Chondrocyte (in vitro differentiated cells): ENCODE data around the gene PFDN6. TPM values are rescaled to one million over a fixed set of nuclear protein-coding genes. Genes with fewer than 3 reads are reported as not detected.

Experiments used
- DNase-seq: peaks from one replicate; pipeline ENCODE4 v3.0.0; 2021; ENCODE audit warnings: mixed read lengths, low spot score
- H3K27ac Mint-ChIP-seq: one replicate; pipeline ENCODE4 v1.8.0; 2021; ENCODE audit warnings: mild to moderate bottlenecking, moderate library complexity, mixed read lengths; ENCODE audit not compliant: unreplicated experiment
- H3K27me3 Mint-ChIP-seq: 2 replicates; pipeline ENCODE4 v1.8.0; 2021; ENCODE audit warnings: low read depth, mixed read lengths
- H3K36me3 Mint-ChIP-seq: 2 replicates; pipeline ENCODE4 v1.8.0; 2021; ENCODE audit warnings: low read depth, mixed read lengths
- H3K4me1 Mint-ChIP-seq: 2 replicates; pipeline ENCODE4 v1.8.0; 2021; ENCODE audit warnings: low read depth, mild to moderate bottlenecking, mixed read lengths
- H3K4me3 Mint-ChIP-seq: one replicate; pipeline ENCODE4 v1.8.0; 2021; ENCODE audit warnings: mild to moderate bottlenecking, moderate library complexity, mixed read lengths; ENCODE audit not compliant: unreplicated experiment
- H3K9me3 Mint-ChIP-seq: 2 replicates; pipeline ENCODE4 v1.8.0; 2021; ENCODE audit warnings: low read depth, mixed read lengths
- long read RNA-seq: library from polyadenylated mRNA; stranded (forward); transcript quantifications from one replicate; pipeline ENCODE4 v2.0.0, GENCODE V29; 2021
- total RNA-seq: library from RNA; stranded (reverse); gene quantifications from 3 replicates; pipeline ENCODE4 v1.2.1, GENCODE V29; 2021
- TF ChIP-seq, protein P1 (sequence below): fragments of 200-600 bp; sonication (generic); IDR thresholded peaks from 2 replicates; pipeline ENCODE4 v1.5.0; 2021; ENCODE audit warnings: antibody characterized with exemption, mild to moderate bottlenecking, moderate library complexity

Gene PFDN6
- 25.3 to 35.5 TPM (median 27.8 TPM) in 3 replicates for total RNA-seq
- long read RNA-seq, partial matches to known transcripts = 1 of 5 reads
- long read RNA-seq, other reads (novel, unspliced or antisense) = 0 of 5 reads

- peak within 1 kb of the TSS; percentile 97 for H3K4me3 Mint-ChIP-seq
- no peaks in the 10 kb centered on the region for H3K27me3 Mint-ChIP-seq
- peaks cover 44% of the 10 kb centered on the region for H3K4me1 Mint-ChIP-seq
- TF ChIP-seq, protein P1, sequence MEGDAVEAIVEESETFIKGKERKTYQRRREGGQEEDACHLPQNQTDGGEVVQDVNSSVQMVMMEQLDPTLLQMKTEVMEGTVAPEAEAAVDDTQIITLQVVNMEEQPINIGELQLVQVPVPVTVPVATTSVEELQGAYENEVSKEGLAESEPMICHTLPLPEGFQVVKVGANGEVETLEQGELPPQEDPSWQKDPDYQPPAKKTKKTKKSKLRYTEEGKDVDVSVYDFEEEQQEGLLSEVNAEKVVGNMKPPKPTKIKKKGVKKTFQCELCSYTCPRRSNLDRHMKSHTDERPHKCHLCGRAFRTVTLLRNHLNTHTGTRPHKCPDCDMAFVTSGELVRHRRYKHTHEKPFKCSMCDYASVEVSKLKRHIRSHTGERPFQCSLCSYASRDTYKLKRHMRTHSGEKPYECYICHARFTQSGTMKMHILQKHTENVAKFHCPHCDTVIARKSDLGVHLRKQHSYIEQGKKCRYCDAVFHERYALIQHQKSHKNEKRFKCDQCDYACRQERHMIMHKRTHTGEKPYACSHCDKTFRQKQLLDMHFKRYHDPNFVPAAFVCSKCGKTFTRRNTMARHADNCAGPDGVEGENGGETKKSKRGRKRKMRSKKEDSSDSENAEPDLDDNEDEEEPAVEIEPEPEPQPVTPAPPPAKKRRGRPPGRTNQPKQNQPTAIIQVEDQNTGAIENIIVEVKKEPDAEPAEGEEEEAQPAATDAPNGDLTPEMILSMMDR = no peak
- no peak for DNase-seq
- H3K9me3 Mint-ChIP-seq = no peaks in the 10 kb centered on the region
- H3K27ac Mint-ChIP-seq = peak within 1 kb of the TSS; percentile 95
- H3K36me3 Mint-ChIP-seq = peaks cover 14% of the 10 kb centered on the region
These were observed at the start of gene PFDN6, which contains the start of gene WDR46 for GRCh38 chr6:33288921-33289783. TSS of gene PFDN6 (plus strand) at chr6:33289601. CDS start at chr6:33289857, 256 bp downstream. TSS of gene WDR46 (minus strand) at chr6:33289239. CDS start at chr6:33289170, 69 bp downstream.

DNA sequence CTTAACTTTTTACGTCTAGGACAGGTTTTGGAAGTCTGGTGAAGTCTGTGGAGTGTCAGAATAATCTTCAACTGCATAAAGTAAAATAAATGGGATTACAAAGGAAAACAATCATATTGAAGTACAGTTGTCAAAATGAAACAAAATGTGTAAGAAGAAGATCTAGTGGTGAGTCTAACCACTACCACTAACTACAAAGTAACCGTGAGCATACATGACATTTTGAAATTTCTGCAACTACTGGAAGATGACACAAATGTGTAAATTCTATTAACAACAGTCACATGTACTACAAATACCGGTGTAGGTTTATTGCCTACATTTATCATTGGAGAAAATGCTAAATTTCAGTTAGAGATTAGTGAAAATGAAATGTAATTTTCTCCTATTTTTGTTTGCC lies 47.4 kb upstream of the PFDN6 start:
- Mint-ChIP-seq H3K27ac (no peak overlapping the region), H3K27me3 (peaks cover 32% of the 10 kb centered on the region), H3K9me3 (no peaks in the 10 kb centered on the region), H3K36me3 (no peaks in the 10 kb centered on the region), H3K4me3 (no peak overlapping the region), H3K4me1 (no peaks in the 10 kb centered on the region)
- no peak for DNase-seq
- TF ChIP-seq, protein P1 = no peak

DNA sequence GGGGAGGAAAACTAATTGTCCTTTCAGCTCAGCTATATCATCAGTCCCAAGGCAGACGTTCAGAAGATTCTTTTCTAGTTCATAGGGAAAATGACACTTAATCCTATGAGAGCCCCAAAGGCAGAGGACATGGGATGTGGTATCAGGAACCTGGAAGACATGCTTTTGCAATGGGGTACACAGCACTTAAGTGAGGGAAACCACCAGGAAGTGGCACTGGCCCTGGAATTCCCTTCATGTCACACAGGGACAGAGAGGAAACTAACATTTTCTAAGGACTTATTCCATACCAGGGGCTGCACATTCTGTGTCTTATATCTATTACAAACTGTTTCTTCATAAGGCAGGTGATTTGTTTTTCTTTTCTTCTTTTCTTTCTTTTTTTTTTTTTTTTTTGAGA lies 45.9 kb upstream of the PFDN6 start:
- no peaks in the 10 kb centered on the region for H3K9me3 Mint-ChIP-seq

GRCh38 chr6:33247977-33248642 lies 41.3 kb upstream of the PFDN6 start:
- TF ChIP-seq, protein P1 = peak; percentile 100
- peak overlapping the region; percentile 87 for H3K4me3 Mint-ChIP-seq
- peaks cover 4% of the 10 kb centered on the region for H3K27me3 Mint-ChIP-seq
- DNase-seq = no peak
- peaks cover 43% of the 10 kb centered on the region for H3K4me1 Mint-ChIP-seq
- peaks cover 9% of the 10 kb centered on the region for H3K36me3 Mint-ChIP-seq
- peak overlapping the region; percentile 97 for H3K27ac Mint-ChIP-seq
- no peaks in the 10 kb centered on the region for H3K9me3 Mint-ChIP-seq

More for the DNA sequence above, 45.9 kb upstream of the PFDN6 start:
- Mint-ChIP-seq H3K4me3 (no peak overlapping the region), H3K36me3 (no peaks in the 10 kb centered on the region), H3K27me3 (peaks cover 28% of the 10 kb centered on the region), H3K4me1 (peaks cover 5% of the 10 kb centered on the region), H3K27ac (no peak overlapping the region)
- no peak for DNase-seq
- TF ChIP-seq, protein P1 = no peak

- H3K4me3 Mint-ChIP-seq = peak overlapping the region; percentile 87
- peaks cover 2% of the 10 kb centered on the region for H3K27me3 Mint-ChIP-seq
- peak overlapping the region; percentile 97 for H3K27ac Mint-ChIP-seq
- TF ChIP-seq, protein P1 = peak; percentile 69
- H3K9me3 Mint-ChIP-seq = no peaks in the 10 kb centered on the region
- no peak for DNase-seq
- peaks cover 9% of the 10 kb centered on the region for H3K36me3 Mint-ChIP-seq
- peaks cover 43% of the 10 kb centered on the region for H3K4me1 Mint-ChIP-seq
These were observed 40.8 kb upstream of the PFDN6 start for GRCh38 chr6:33248643-33248931.
